WTC11 (cell line): ENCODE measurements around the gene SPATA2L. TPM values are rescaled to one million over a fixed set of nuclear protein-coding genes. Genes with fewer than 3 reads are reported as not detected.

Experiments used
- ATAC-seq: fragments of 200-7000 bp; cut with Tn5 transposase; 2 replicates; pipeline ENCODE4 v1.10.0; 2021; ENCODE audit warnings: mild to moderate bottlenecking, moderate library complexity
- CTCF ChIA-PET: fragments of 300-600 bp; sonication (Branson Sonifier 250); formaldehyde crosslinking; loops from one replicate; lab custom pipeline; 2021; ENCODE audit warnings: antibody characterized with exemption; lab: Charles Lee
- POLR2A ChIA-PET: fragments of 350-600 bp; sonication (Branson Sonifier 250); formaldehyde crosslinking; loops from one replicate; lab custom pipeline; 2021; ENCODE audit warnings: antibody characterized with exemption; lab: Charles Lee
- DNase-seq: peaks from one replicate; pipeline ENCODE4 v3.0.0; 2021; ENCODE audit warnings: low spot score
- H3K27ac Mint-ChIP-seq: 2 replicates; pipeline ENCODE4 v1.8.0; 2021; ENCODE audit warnings: mixed read lengths
- H3K27me3 Mint-ChIP-seq: 2 replicates; pipeline ENCODE4 v1.8.0; 2021; ENCODE audit warnings: low read depth, mild to moderate bottlenecking, moderate library complexity, mixed read lengths
- H3K36me3 Mint-ChIP-seq: 2 replicates; pipeline ENCODE4 v1.8.0; 2021; ENCODE audit warnings: mixed read lengths
- H3K4me1 Mint-ChIP-seq: 2 replicates; pipeline ENCODE4 v1.8.0; 2022; ENCODE audit warnings: mixed read lengths
- H3K4me3 Mint-ChIP-seq: 2 replicates; pipeline ENCODE4 v1.8.0; 2021; ENCODE audit warnings: mild to moderate bottlenecking, moderate library complexity, mixed read lengths
- H3K9me3 Mint-ChIP-seq: 2 replicates; pipeline ENCODE4 v1.8.0; 2021; ENCODE audit warnings: mixed read lengths
- CREM ChIP-seq: sonication (generic); formaldehyde crosslinking; IDR thresholded peaks from 2 replicates; pipeline ENCODE4 v1.8.1; 2022; ENCODE audit warnings: mild to moderate bottlenecking, missing genetic modification reagents, moderate library complexity
- ELF4 ChIP-seq: sonication (generic); formaldehyde crosslinking; IDR thresholded peaks from 2 replicates; pipeline ENCODE4 v1.8.1; 2022; ENCODE audit warnings: low read depth, mild to moderate bottlenecking, moderate library complexity, missing genetic modification reagents
- FOXP1 ChIP-seq: sonication (generic); formaldehyde crosslinking; IDR thresholded peaks from 2 replicates; pipeline ENCODE4 v1.8.0; 2022; ENCODE audit warnings: missing genetic modification reagents, mild to moderate bottlenecking, moderate library complexity, borderline replicate concordance
- IRF1 ChIP-seq: sonication (generic); formaldehyde crosslinking; IDR thresholded peaks from 2 replicates; pipeline ENCODE4 v1.8.0; 2023; ENCODE audit warnings: missing genetic modification reagents
- NFYB ChIP-seq: sonication (generic); formaldehyde crosslinking; conservative IDR thresholded peaks from 2 replicates; pipeline ENCODE4 v1.8.0; 2022; ENCODE audit warnings: low read depth, missing genetic modification reagents
- SMAD3 ChIP-seq: sonication (generic); formaldehyde crosslinking; IDR thresholded peaks from 2 replicates; pipeline ENCODE4 v1.8.0; 2022; ENCODE audit warnings: missing genetic modification reagents, mild to moderate bottlenecking, borderline replicate concordance
- ZNF232 ChIP-seq: sonication (generic); formaldehyde crosslinking; IDR thresholded peaks from 2 replicates; pipeline ENCODE4 v1.8.0; 2022; ENCODE audit warnings: mild to moderate bottlenecking, missing genetic modification reagents
- total RNA-seq: library from RNA; stranded (reverse); gene quantifications from 3 replicates; pipeline ENCODE4 v1.2.3, GENCODE V29; 2021
- TF ChIP-seq, protein P1 (sequence below): sonication (generic); formaldehyde crosslinking; IDR thresholded peaks from 2 replicates; pipeline ENCODE4 v1.8.1; 2023; ENCODE audit warnings: mild to moderate bottlenecking, missing genetic modification reagents, borderline replicate concordance
- TF ChIP-seq, protein P2 (sequence below): fragments of 200-600 bp; IDR thresholded peaks from 2 replicates; pipeline ENCODE4 v1.8.0; 2022; ENCODE audit warnings: antibody characterized with exemption

The SPATA2L gene
- total RNA-seq, 1 experiment from 2014 or later = 15.7 TPM

DNA sequence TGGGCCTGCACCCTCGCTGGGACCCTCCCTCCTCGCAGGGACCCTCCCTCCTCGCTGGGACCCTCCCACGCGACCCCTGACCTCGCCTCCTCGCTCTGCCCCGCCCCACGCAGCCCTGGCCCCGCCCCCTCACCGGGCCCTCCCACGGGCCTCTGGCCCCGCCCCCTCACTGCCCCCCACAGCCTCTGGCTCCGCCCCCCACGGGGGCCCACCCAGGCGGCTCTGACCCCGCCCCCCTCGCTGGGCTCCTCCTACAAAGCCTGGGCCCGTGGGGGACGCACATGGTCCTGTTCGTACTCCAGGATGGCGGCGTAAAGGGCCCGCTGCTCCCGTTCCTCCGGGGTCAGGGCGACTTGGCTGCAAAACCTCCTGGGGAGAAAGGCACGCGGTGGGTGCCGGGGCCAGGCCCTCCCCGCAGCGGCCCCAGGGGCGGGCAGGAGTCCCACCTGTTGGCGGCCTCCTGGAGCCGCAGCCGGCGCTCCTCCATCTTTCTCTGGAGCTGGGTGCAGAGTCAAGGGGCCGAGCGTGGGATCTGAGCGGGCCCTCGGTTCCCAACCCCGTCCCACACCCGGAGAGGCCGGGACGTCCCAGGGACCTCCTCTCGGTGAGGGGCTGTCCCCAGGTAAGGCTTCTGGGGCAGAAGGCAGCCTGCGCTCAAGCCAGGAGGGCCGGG lies 10.2 kb upstream of the SPATA2L start (continued):
- TF ChIP-seq, protein P1, sequence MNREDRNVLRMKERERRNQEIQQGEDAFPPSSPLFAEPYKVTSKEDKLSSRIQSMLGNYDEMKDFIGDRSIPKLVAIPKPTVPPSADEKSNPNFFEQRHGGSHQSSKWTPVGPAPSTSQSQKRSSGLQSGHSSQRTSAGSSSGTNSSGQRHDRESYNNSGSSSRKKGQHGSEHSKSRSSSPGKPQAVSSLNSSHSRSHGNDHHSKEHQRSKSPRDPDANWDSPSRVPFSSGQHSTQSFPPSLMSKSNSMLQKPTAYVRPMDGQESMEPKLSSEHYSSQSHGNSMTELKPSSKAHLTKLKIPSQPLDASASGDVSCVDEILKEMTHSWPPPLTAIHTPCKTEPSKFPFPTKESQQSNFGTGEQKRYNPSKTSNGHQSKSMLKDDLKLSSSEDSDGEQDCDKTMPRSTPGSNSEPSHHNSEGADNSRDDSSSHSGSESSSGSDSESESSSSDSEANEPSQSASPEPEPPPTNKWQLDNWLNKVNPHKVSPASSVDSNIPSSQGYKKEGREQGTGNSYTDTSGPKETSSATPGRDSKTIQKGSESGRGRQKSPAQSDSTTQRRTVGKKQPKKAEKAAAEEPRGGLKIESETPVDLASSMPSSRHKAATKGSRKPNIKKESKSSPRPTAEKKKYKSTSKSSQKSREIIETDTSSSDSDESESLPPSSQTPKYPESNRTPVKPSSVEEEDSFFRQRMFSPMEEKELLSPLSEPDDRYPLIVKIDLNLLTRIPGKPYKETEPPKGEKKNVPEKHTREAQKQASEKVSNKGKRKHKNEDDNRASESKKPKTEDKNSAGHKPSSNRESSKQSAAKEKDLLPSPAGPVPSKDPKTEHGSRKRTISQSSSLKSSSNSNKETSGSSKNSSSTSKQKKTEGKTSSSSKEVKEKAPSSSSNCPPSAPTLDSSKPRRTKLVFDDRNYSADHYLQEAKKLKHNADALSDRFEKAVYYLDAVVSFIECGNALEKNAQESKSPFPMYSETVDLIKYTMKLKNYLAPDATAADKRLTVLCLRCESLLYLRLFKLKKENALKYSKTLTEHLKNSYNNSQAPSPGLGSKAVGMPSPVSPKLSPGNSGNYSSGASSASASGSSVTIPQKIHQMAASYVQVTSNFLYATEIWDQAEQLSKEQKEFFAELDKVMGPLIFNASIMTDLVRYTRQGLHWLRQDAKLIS (CRISPR knock-in tag) = no peak
- no peak for TF ChIP-seq ZNF232 (CRISPR knock-in tag)

- DNase-seq (peak; percentile 47), ATAC-seq (peak; percentile 11)
- no peak overlapping the region for H3K4me3 Mint-ChIP-seq
- CTCF ChIA-PET = interaction anchor here (1.1 to 6.2 kb wide), 3 partner anchors 9 to 21 kb away, joined by 3 to 36 read pairs (median 3); partner anchors contain the start of genes SPATA2L and VPS9D1
- H3K9me3 Mint-ChIP-seq = no peaks in the 10 kb centered on the region
- no peak overlapping the region for H3K27ac Mint-ChIP-seq
- POLR2A ChIA-PET = interaction anchor here (1.1 to 3.5 kb wide), 2 partner anchors 10 to 162 kb away, joined by 4 to 18 read pairs; partner anchors contain the start of genes SPATA2L and TCF25
- H3K4me1 Mint-ChIP-seq = peaks cover 11% of the 10 kb centered on the region
- peaks cover 12% of the 10 kb centered on the region for H3K36me3 Mint-ChIP-seq
- H3K27me3 Mint-ChIP-seq = peaks cover 24% of the 10 kb centered on the region
- TF ChIP-seq SMAD3 (CRISPR knock-in tag) = no peak
- peak; percentile 37; the same call in 1 of the 2 replicates for TF ChIP-seq FOXP1 (CRISPR knock-in tag)
Observed at GRCh38 chr16:89710709-89711564, 9.4 kb upstream of the SPATA2L start.

- CTCF ChIA-PET = interaction anchor here (0.6 to 6.2 kb wide), 8 partner anchors 9 to 215 kb away, joined by 3 to 36 read pairs (median 4); partner anchors contain the start of genes SPATA2L and VPS9D1
- peaks cover 10% of the 10 kb centered on the region for H3K36me3 Mint-ChIP-seq
- POLR2A ChIA-PET = interaction anchor here (0.6 to 3.5 kb wide), 4 partner anchors 9 to 163 kb away, joined by 3 to 18 read pairs (median 4); partner anchors contain the start of genes SPATA2L and TCF25
- peak overlapping the region; percentile 16; the same call in 1 of the 2 replicates for H3K4me3 Mint-ChIP-seq
- no peak for DNase-seq
- no peak for ATAC-seq
- peaks cover 28% of the 10 kb centered on the region for H3K27me3 Mint-ChIP-seq
- H3K4me1 Mint-ChIP-seq = peaks cover 11% of the 10 kb centered on the region
- TF ChIP-seq CREM (CRISPR knock-in tag) = no peak
- no peak for TF ChIP-seq NFYB
- TF ChIP-seq, protein P2, sequence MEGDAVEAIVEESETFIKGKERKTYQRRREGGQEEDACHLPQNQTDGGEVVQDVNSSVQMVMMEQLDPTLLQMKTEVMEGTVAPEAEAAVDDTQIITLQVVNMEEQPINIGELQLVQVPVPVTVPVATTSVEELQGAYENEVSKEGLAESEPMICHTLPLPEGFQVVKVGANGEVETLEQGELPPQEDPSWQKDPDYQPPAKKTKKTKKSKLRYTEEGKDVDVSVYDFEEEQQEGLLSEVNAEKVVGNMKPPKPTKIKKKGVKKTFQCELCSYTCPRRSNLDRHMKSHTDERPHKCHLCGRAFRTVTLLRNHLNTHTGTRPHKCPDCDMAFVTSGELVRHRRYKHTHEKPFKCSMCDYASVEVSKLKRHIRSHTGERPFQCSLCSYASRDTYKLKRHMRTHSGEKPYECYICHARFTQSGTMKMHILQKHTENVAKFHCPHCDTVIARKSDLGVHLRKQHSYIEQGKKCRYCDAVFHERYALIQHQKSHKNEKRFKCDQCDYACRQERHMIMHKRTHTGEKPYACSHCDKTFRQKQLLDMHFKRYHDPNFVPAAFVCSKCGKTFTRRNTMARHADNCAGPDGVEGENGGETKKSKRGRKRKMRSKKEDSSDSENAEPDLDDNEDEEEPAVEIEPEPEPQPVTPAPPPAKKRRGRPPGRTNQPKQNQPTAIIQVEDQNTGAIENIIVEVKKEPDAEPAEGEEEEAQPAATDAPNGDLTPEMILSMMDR = no peak
- no peak for TF ChIP-seq ELF4 (CRISPR knock-in tag)
- no peak overlapping the region; the same call in 1 of the 2 replicates for H3K27ac Mint-ChIP-seq
- H3K9me3 Mint-ChIP-seq = no peaks in the 10 kb centered on the region
Observed at GRCh38 chr16:89709716-89710432, 8.4 kb upstream of the SPATA2L start.

GRCh38 chr16:89709166-89709565 lies 7.7 kb upstream of the SPATA2L start:
- no peak for TF ChIP-seq IRF1 (CRISPR knock-in tag)
- ATAC-seq = peak; percentile 25
- peaks cover 27% of the 10 kb centered on the region for H3K27me3 Mint-ChIP-seq
- POLR2A ChIA-PET = interaction anchor here (0.6 to 1.0 kb wide), 2 partner anchors 14 to 140 kb away, joined by 3 to 4 read pairs; no protein-coding TSS in a partner anchor
- H3K4me3 Mint-ChIP-seq = no peak overlapping the region
- CTCF ChIA-PET = interaction anchor here (0.8 to 6.2 kb wide), 5 partner anchors 9 to 216 kb away, joined by 3 to 36 read pairs (median 3); partner anchors contain the start of genes SPATA2L and VPS9D1
- peaks cover 3% of the 10 kb centered on the region for H3K36me3 Mint-ChIP-seq
- H3K9me3 Mint-ChIP-seq = no peaks in the 10 kb centered on the region
- peak; percentile 62 for DNase-seq
- H3K27ac Mint-ChIP-seq = no peak overlapping the region
- H3K4me1 Mint-ChIP-seq = peaks cover 11% of the 10 kb centered on the region
